Measurements from ENCODE around the gene TAS2R38. TPM values are rescaled to one million over a fixed set of nuclear protein-coding genes. Genes with fewer than 3 reads are reported as not detected.

TAS2R38 gene
- total RNA-seq, 1 donor from 2014 or later: not detected

GRCh38 chr7:141992688-141993087 is 19.1 kb upstream of the TAS2R38 start:
- no peaks in the 10 kb centered on the region for H3K36me3 Mint-ChIP-seq
- H3K27me3 ChIP-seq: no peaks in the 10 kb centered on the region

GRCh38 chr7:141992156-141992555 is 18.6 kb upstream of the TAS2R38 start:
- Mint-ChIP-seq H3K27ac (no peak overlapping the region), H3K4me1 (no peaks in the 10 kb centered on the region), H3K36me3 (no peaks in the 10 kb centered on the region), H3K9me3 (no peaks in the 10 kb centered on the region), H3K27me3 (ENCODE audit: insufficient read depth, low read depth) (no peaks in the 10 kb centered on the region), H3K4me3 (no peak overlapping the region)
- H3K27me3 ChIP-seq: no peaks in the 10 kb centered on the region
- no peak overlapping the region for H3K9ac ChIP-seq
- H3K27ac ChIP-seq: no peak overlapping the region
- TF ChIP-seq EZH2 (IDR thresholded peaks at IDR 0.05): no peak
- no peak for TF ChIP-seq EZH2phosphoT487 (IDR thresholded peaks at IDR 0.05)
- TF ChIP-seq CTCF (IDR thresholded peaks at IDR 0.05): no peak
- H3K9me3 ChIP-seq (ENCODE audit: low read depth): no peaks in the 10 kb centered on the region
- H3F3A ChIP-seq (ENCODE audit: low read depth): no peaks in the 10 kb centered on the region
- no peaks in the 10 kb centered on the region for H3K36me3 ChIP-seq
- no peak overlapping the region for H2AFZ ChIP-seq (replicated peaks)
- H3K4me1 ChIP-seq: no peaks in the 10 kb centered on the region
- no peaks in the 10 kb centered on the region for H4K20me1 ChIP-seq (ENCODE audit: low read depth)
- H3K4me3 ChIP-seq: no peak overlapping the region
- no peak overlapping the region for H3K4me2 ChIP-seq
- no peak for DNase-seq (ENCODE audit: low spot score)
- H3K79me2 ChIP-seq (ENCODE audit: low read depth): no peaks in the 10 kb centered on the region

More at GRCh38 chr7:141992688-141993087, 19.1 kb upstream of the TAS2R38 start:
- Histone ChIP-seq H3K4me3 (no peak overlapping the region), H2AFZ (replicated peaks) (no peak overlapping the region), H3K4me1 (no peaks in the 10 kb centered on the region), H4K20me1 (ENCODE audit: low read depth) (no peaks in the 10 kb centered on the region), H3F3A (ENCODE audit: low read depth) (no peaks in the 10 kb centered on the region), H3K9ac (no peak overlapping the region), H3K27ac (no peak overlapping the region), H3K36me3 (no peaks in the 10 kb centered on the region), H3K4me2 (no peak overlapping the region), H3K9me3 (ENCODE audit: low read depth) (no peaks in the 10 kb centered on the region), H3K79me2 (ENCODE audit: low read depth) (no peaks in the 10 kb centered on the region)
- no peaks in the 10 kb centered on the region for H3K9me3 Mint-ChIP-seq
- H3K4me1 Mint-ChIP-seq: no peaks in the 10 kb centered on the region
- DNase-seq (ENCODE audit: low spot score): no peak
- TF ChIP-seq CTCF (IDR thresholded peaks at IDR 0.05): no peak
- no peak for TF ChIP-seq EZH2 (IDR thresholded peaks at IDR 0.05)
- TF ChIP-seq EZH2phosphoT487 (IDR thresholded peaks at IDR 0.05): no peak
- no peak overlapping the region for H3K4me3 Mint-ChIP-seq
- no peak overlapping the region for H3K27ac Mint-ChIP-seq
- no peaks in the 10 kb centered on the region for H3K27me3 Mint-ChIP-seq (ENCODE audit: insufficient read depth, low read depth)

- H3K27ac Mint-ChIP-seq: no peak overlapping the region
- no peak for TF ChIP-seq EZH2 (IDR thresholded peaks at IDR 0.05)
- no peak for TF ChIP-seq CTCF (IDR thresholded peaks at IDR 0.05)
- Histone ChIP-seq H3F3A (ENCODE audit: low read depth) (no peaks in the 10 kb centered on the region), H3K79me2 (ENCODE audit: low read depth) (no peaks in the 10 kb centered on the region), H3K4me2 (no peak overlapping the region), H3K27me3 (no peaks in the 10 kb centered on the region), H3K4me3 (no peak overlapping the region), H3K36me3 (no peaks in the 10 kb centered on the region), H3K9me3 (ENCODE audit: low read depth) (no peaks in the 10 kb centered on the region), H3K9ac (no peak overlapping the region), H3K4me1 (no peaks in the 10 kb centered on the region), H2AFZ (replicated peaks) (no peak overlapping the region), H3K27ac (no peak overlapping the region), H4K20me1 (ENCODE audit: low read depth) (no peaks in the 10 kb centered on the region)
- no peaks in the 10 kb centered on the region for H3K4me1 Mint-ChIP-seq
- no peaks in the 10 kb centered on the region for H3K9me3 Mint-ChIP-seq
- no peak for DNase-seq (ENCODE audit: low spot score)
- H3K27me3 Mint-ChIP-seq (ENCODE audit: insufficient read depth, low read depth): no peaks in the 10 kb centered on the region
- no peaks in the 10 kb centered on the region for H3K36me3 Mint-ChIP-seq
- H3K4me3 Mint-ChIP-seq: no peak overlapping the region
Measured at GRCh38 chr7:141991140-141991539, 17.6 kb upstream of the TAS2R38 start.

Data from neural progenitor cell (in vitro differentiated cells).